MM.1S (cell line): ENCODE data around the gene SYNE4.
A peak's percentile ranks its signal among the peaks of the same experiment; 100 is the strongest.

Experiments
- CTCF ChIP-seq: fragments of 300-600 bp; sonication (generic); IDR thresholded peaks from 2 replicates; pipeline ENCODE4 v1.5.1; 2016; ENCODE audit warnings: antibody characterized with exemption, low read length, mixed read lengths
- EZH2 ChIP-seq: fragments of 300-600 bp; sonication (generic); optimal IDR thresholded peaks from 2 replicates; pipeline ENCODE3; 2017; ENCODE audit warnings: low read depth, mild to moderate bottlenecking, antibody characterized with exemption, low read length, mixed read lengths
- EZH2phosphoT487 ChIP-seq: fragments of 300-600 bp; sonication (generic); IDR thresholded peaks from 2 replicates; pipeline ENCODE4 v1.6.1; 2018; ENCODE audit warnings: antibody characterized with exemption, low read length

- TF ChIP-seq CTCF (peak; percentile 44), EZH2 (no peak), EZH2phosphoT487 (no peak)
Observed at GRCh38 chr19:36054119-36054732, 45.6 kb upstream of the SYNE4 start, which contains the start of gene THAP8.
